HL-60 (cell line): ENCODE results near the gene KAZN.

Source experiments
- DNase-seq, 2 experiments: peaks; one replicate each; pipeline ENCODE4 v3.0.0-alpha.2; 2010 to 2020; ENCODE audit warnings: low read depth in 1 of 2, low spot score in 1 of 2
- H3K27ac ChIP-seq: fragments of 250-450 bp; sonication (Bioruptor Pico); replicated peaks from 2 replicates; pipeline ENCODE4 v1.5.1; 2020; ENCODE audit warnings: mild to moderate bottlenecking, moderate library complexity
- H3K27me3 ChIP-seq: fragments of 250-450 bp; sonication (Bioruptor Pico); 2 replicates; pipeline ENCODE4 v1.5.1; 2021; ENCODE audit warnings: mild to moderate bottlenecking, moderate library complexity; ENCODE audit not compliant: insufficient read depth, poor library complexity, severe bottlenecking
- H3K4me3 ChIP-seq: replicated peaks from 2 replicates; pipeline ENCODE4 v1.5.1; 2011; ENCODE audit warnings: mild to moderate bottlenecking, control low read depth, low read length; ENCODE audit not compliant: insufficient read depth
- CTCF ChIP-seq: IDR thresholded peaks from one replicate; pipeline ENCODE4 v1.5.1; 2011; ENCODE audit warnings: low read length, control low read depth, inconsistent platforms; ENCODE audit not compliant: insufficient read depth
- GABPA ChIP-seq: IDR thresholded peaks from 2 replicates; pipeline ENCODE4 v1.6.1; 2012; ENCODE audit warnings: low read depth
- POLR2AphosphoS5 ChIP-seq: IDR thresholded peaks from 2 replicates; pipeline ENCODE4 v1.6.1; 2012; ENCODE audit warnings: low read depth
- REST ChIP-seq: IDR thresholded peaks from 2 replicates; pipeline ENCODE4 v1.6.1; 2012; ENCODE audit warnings: low read depth; ENCODE audit not compliant: insufficient replicate concordance
- SPI1 ChIP-seq: IDR thresholded peaks from 2 replicates; pipeline ENCODE4 v1.6.1; 2012; ENCODE audit warnings: low read depth, mild to moderate bottlenecking, borderline replicate concordance

KAZN gene

GRCh38 chr1:14610761-14611160, 12.3 kb downstream of the KAZN start:
- Histone ChIP-seq H3K27ac (no peak overlapping the region), H3K27me3 (no peaks in the 10 kb centered on the region), H3K4me3 (no peak overlapping the region)
- DNase-seq, result no peak
- no peak for TF ChIP-seq CTCF
- TF ChIP-seq REST, result no peak
- TF ChIP-seq SPI1, result no peak
- no peak for TF ChIP-seq POLR2AphosphoS5
- TF ChIP-seq GABPA, result no peak

- H3K27me3 ChIP-seq, result no peaks in the 10 kb centered on the region
- no peak for TF ChIP-seq SPI1
- no peak for TF ChIP-seq CTCF
- TF ChIP-seq GABPA, result no peak
- TF ChIP-seq REST, result no peak
- TF ChIP-seq POLR2AphosphoS5, result no peak
- DNase-seq, result no peak
- H3K27ac ChIP-seq, result no peak overlapping the region
- H3K4me3 ChIP-seq, result no peak overlapping the region
These were observed 13.3 kb downstream of the KAZN start for GRCh38 chr1:14611792-14612191.

- DNase-seq, result no peak
- no peak overlapping the region for H3K4me3 ChIP-seq
- no peaks in the 10 kb centered on the region for H3K27me3 ChIP-seq
- H3K27ac ChIP-seq, result no peak overlapping the region
- TF ChIP-seq POLR2AphosphoS5 (no peak), REST (no peak), GABPA (no peak), CTCF (no peak), SPI1 (no peak)
These were observed 13.8 kb downstream of the KAZN start for GRCh38 chr1:14612256-14612655.
